Measurements from ENCODE around the gene XPC.

XPC gene

DNA sequence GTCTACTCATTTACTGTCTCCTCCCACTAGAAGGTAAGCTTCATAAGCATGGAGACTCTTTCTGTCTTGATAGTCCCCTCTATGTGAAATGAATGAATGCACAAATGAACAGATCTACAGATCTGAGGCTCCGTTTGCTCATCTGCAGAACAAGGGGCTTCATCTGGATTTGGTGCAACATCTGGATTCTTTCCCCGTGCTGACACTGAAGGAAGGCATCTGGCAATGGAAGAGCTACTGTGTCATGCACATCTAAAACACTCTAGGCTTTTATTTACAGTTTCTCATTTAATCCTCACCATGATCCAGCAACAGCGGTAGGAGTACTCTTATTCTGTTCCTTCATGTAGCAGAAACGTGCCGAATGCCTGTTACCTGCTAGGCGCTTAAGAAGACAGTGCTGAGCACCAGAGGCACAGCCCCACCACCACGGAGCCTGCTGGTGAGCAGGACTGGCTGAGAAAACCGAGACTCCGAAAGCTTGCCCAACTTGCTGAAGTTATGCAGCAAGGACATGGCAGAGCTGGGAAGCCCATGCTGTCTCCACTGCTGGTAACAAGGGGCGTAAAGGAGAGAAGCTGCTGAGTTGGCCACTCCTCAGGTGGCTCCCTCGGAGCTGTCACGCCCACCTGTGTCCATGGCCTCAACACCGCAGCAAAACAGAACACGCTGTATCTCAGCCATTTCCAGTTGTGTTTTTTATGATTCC lies 31.3 kb upstream of the XPC start:
- peaks cover 3% of the 10 kb centered on the region; the same call in 1 of the 2 replicates for H3K4me1 ChIP-seq (ENCODE audit: control insufficient read depth, insufficient read depth, low read length)
- no peaks in the 10 kb centered on the region for H3K36me3 ChIP-seq (ENCODE audit: control insufficient read depth in 2 of 2, insufficient read depth in 1 of 2, low read length in 2 of 2)
- H3K4me3 ChIP-seq (ENCODE audit: low read depth, low read length), result no peak overlapping the region
- H3K27ac ChIP-seq (ENCODE audit: extremely low read depth, low read depth, low read length), result no peak overlapping the region
- peak; percentile 13; the same call in 1 of the 2 replicates for TF ChIP-seq SCRT2 (tag by site-specific recombination; IDR thresholded peaks at IDR 0.05)
- TF ChIP-seq OSR2 (tag by site-specific recombination; IDR thresholded peaks at IDR 0.05), result no peak
- no peaks in the 10 kb centered on the region for H3K9me3 ChIP-seq (ENCODE audit: control insufficient read depth, insufficient read depth, low read depth, low read length)
- CTCF ChIA-PET, result interaction anchor here (1.1 to 2.3 kb wide), 3 partner anchors 9 to 258 kb away, joined by 3 to 8 read pairs (median 8); no protein-coding TSS in a partner anchor
- POLR2A ChIA-PET, result no interaction called here

DNA sequence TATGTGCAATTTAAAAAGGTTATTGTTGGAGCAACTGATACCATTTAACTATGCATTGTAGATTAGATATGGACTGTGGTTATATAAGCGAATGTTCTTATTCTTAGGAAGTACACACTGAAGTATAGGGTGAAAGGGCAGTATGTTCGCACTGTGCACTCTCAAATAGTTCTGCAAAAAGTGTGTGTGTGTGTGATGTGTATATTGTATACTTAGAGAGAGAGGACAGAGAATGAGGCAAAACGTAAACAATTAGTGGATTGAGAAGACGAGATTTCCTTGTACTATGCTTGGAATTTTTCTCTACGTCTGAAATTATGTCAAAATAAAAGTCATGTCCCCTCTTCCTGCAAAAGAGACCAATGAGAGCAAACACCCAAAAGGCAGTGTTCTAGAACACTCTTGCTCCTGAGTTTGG lies 30.6 kb upstream of the XPC start:
- TF ChIP-seq ZNF629 (tag by site-specific recombination; IDR thresholded peaks at IDR 0.05) (no peak), ZNF274 (IDR thresholded peaks at IDR 0.05; ENCODE audit: low read length) (no peak), ZNF274 (tag by site-specific recombination; IDR thresholded peaks at IDR 0.05; ENCODE audit: borderline replicate concordance) (no peak), ZNF157 (tag by site-specific recombination; IDR thresholded peaks at IDR 0.05) (no peak), SETDB1 (IDR thresholded peaks at IDR 0.05; ENCODE audit: insufficient read length, low read length) (no peak), MYNN (tag by site-specific recombination; IDR thresholded peaks at IDR 0.05; ENCODE audit: borderline replicate concordance) (peak; percentile 80; the same call in 1 of the 2 replicates)
- TF ChIP-seq, protein P1, sequence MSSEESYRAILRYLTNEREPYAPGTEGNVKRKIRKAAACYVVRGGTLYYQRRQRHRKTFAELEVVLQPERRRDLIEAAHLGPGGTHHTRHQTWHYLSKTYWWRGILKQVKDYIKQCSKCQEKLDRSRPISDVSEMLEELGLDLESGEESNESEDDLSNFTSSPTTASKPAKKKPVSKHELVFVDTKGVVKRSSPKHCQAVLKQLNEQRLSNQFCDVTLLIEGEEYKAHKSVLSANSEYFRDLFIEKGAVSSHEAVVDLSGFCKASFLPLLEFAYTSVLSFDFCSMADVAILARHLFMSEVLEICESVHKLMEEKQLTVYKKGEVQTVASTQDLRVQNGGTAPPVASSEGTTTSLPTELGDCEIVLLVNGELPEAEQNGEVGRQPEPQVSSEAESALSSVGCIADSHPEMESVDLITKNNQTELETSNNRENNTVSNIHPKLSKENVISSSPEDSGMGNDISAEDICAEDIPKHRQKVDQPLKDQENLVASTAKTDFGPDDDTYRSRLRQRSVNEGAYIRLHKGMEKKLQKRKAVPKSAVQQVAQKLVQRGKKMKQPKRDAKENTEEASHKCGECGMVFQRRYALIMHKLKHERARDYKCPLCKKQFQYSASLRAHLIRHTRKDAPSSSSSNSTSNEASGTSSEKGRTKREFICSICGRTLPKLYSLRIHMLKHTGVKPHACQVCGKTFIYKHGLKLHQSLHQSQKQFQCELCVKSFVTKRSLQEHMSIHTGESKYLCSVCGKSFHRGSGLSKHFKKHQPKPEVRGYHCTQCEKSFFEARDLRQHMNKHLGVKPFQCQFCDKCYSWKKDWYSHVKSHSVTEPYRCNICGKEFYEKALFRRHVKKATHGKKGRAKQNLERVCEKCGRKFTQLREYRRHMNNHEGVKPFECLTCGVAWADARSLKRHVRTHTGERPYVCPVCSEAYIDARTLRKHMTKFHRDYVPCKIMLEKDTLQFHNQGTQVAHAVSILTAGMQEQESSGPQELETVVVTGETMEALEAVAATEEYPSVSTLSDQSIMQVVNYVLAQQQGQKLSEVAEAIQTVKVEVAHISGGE (tag by site-specific recombination; conservative IDR thresholded peaks at IDR 0.05; ENCODE audit: low read depth), result no peak
- Histone ChIP-seq H3K4me3 (ENCODE audit: low read depth, low read length) (no peak overlapping the region), H3K27ac (ENCODE audit: extremely low read depth, low read depth, low read length) (no peak overlapping the region), H3K9me3 (ENCODE audit: control insufficient read depth, insufficient read depth, low read depth, low read length) (no peaks in the 10 kb centered on the region), H3K36me3 (ENCODE audit: control insufficient read depth in 2 of 2, insufficient read depth in 1 of 2, low read length in 2 of 2) (no peaks in the 10 kb centered on the region), H3K4me1 (ENCODE audit: control insufficient read depth, insufficient read depth, low read length) (peaks cover 3% of the 10 kb centered on the region; the same call in 1 of the 2 replicates)
- ChIA-PET CTCF (interaction anchor here (2.3 kb wide), 1 partner anchor 8 kb away, joined by 8 read pairs; no protein-coding TSS in a partner anchor), POLR2A (no interaction called here)

DNA sequence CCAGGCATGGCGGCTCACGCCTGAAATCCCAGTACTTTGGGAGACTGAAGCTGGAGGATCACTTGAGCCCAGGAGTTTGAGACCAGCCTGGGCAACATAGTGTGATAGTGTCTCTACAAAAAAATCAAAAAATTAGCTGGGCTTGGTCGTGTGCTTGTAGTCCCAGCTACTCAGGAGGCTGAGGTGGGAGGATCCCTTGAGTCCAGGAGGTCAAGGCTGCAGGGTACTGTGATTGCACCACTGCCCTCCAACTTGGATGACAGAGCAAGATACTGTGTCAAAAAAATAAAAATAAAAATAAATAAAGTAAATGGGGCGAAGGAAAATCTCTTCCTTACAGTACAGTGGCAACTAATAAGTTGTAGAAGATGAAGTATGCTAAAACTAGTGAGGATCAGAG lies 29.8 kb upstream of the XPC start:
- no peaks in the 10 kb centered on the region for H3K9me3 ChIP-seq (ENCODE audit: control insufficient read depth, insufficient read depth, low read depth, low read length)
- no peaks in the 10 kb centered on the region for H3K36me3 ChIP-seq (ENCODE audit: control insufficient read depth in 2 of 2, insufficient read depth in 1 of 2, low read length in 2 of 2)
- POLR2A ChIA-PET, result no interaction called here
- H3K27ac ChIP-seq (ENCODE audit: extremely low read depth, low read depth, low read length), result no peak overlapping the region
- peaks cover 3% of the 10 kb centered on the region; the same call in 1 of the 2 replicates for H3K4me1 ChIP-seq (ENCODE audit: control insufficient read depth, insufficient read depth, low read length)
- CTCF ChIA-PET, result interaction anchor here (1.5 kb wide), 1 partner anchor 17 kb away, joined by 5 read pairs; no protein-coding TSS in a partner anchor
- H3K4me3 ChIP-seq (ENCODE audit: low read depth, low read length), result no peak overlapping the region
- TF ChIP-seq, protein P2, sequence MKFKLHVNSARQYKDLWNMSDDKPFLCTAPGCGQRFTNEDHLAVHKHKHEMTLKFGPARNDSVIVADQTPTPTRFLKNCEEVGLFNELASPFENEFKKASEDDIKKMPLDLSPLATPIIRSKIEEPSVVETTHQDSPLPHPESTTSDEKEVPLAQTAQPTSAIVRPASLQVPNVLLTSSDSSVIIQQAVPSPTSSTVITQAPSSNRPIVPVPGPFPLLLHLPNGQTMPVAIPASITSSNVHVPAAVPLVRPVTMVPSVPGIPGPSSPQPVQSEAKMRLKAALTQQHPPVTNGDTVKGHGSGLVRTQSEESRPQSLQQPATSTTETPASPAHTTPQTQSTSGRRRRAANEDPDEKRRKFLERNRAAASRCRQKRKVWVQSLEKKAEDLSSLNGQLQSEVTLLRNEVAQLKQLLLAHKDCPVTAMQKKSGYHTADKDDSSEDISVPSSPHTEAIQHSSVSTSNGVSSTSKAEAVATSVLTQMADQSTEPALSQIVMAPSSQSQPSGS (tag by site-specific recombination; IDR thresholded peaks at IDR 0.05; ENCODE audit: low read depth), result no peak
- no peak for TF ChIP-seq ZNF544 (tag by site-specific recombination; IDR thresholded peaks at IDR 0.05)
- no peak for TF ChIP-seq ZNF529 (tag by site-specific recombination; IDR thresholded peaks at IDR 0.05; ENCODE audit: insufficient replicate concordance)
- TF ChIP-seq ZNF24 (tag by site-specific recombination; IDR thresholded peaks at IDR 0.05), result no peak
- TF ChIP-seq, protein P3, sequence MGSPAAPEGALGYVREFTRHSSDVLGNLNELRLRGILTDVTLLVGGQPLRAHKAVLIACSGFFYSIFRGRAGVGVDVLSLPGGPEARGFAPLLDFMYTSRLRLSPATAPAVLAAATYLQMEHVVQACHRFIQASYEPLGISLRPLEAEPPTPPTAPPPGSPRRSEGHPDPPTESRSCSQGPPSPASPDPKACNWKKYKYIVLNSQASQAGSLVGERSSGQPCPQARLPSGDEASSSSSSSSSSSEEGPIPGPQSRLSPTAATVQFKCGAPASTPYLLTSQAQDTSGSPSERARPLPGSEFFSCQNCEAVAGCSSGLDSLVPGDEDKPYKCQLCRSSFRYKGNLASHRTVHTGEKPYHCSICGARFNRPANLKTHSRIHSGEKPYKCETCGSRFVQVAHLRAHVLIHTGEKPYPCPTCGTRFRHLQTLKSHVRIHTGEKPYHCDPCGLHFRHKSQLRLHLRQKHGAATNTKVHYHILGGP (tag by site-specific recombination; IDR thresholded peaks at IDR 0.05), result no peak
- TF ChIP-seq, protein P4, sequence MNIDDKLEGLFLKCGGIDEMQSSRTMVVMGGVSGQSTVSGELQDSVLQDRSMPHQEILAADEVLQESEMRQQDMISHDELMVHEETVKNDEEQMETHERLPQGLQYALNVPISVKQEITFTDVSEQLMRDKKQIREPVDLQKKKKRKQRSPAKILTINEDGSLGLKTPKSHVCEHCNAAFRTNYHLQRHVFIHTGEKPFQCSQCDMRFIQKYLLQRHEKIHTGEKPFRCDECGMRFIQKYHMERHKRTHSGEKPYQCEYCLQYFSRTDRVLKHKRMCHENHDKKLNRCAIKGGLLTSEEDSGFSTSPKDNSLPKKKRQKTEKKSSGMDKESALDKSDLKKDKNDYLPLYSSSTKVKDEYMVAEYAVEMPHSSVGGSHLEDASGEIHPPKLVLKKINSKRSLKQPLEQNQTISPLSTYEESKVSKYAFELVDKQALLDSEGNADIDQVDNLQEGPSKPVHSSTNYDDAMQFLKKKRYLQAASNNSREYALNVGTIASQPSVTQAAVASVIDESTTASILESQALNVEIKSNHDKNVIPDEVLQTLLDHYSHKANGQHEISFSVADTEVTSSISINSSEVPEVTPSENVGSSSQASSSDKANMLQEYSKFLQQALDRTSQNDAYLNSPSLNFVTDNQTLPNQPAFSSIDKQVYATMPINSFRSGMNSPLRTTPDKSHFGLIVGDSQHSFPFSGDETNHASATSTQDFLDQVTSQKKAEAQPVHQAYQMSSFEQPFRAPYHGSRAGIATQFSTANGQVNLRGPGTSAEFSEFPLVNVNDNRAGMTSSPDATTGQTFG (tag by site-specific recombination; IDR thresholded peaks at IDR 0.05; ENCODE audit: borderline replicate concordance), result no peak
- no peak for TF ChIP-seq HOXC10 (CRISPR knock-in tag; IDR thresholded peaks at IDR 0.05)
- TF ChIP-seq, protein P1 (tag by site-specific recombination; conservative IDR thresholded peaks at IDR 0.05; ENCODE audit: low read depth), result no peak
- no peak for TF ChIP-seq ZNF670 (tag by site-specific recombination; IDR thresholded peaks at IDR 0.05; ENCODE audit: low read depth)
- TF ChIP-seq GFI1B (tag by site-specific recombination; IDR thresholded peaks at IDR 0.05), result no peak

Measured in HEK293 (cell line).